Erythroblast (primary cell): ENCODE measurements around the gene SLC9A2.

Experiments used
- GATA1 ChIP-seq: IDR thresholded peaks from 2 replicates; pipeline ENCODE4 v1.6.1; 2011; ENCODE audit warnings: low read depth, mild to moderate bottlenecking, control low read depth, low read length, moderate library complexity
- POLR2A ChIP-seq: IDR thresholded peaks from 2 replicates; pipeline ENCODE4 v1.6.1; 2011; ENCODE audit warnings: mild to moderate bottlenecking, low read length

DNA sequence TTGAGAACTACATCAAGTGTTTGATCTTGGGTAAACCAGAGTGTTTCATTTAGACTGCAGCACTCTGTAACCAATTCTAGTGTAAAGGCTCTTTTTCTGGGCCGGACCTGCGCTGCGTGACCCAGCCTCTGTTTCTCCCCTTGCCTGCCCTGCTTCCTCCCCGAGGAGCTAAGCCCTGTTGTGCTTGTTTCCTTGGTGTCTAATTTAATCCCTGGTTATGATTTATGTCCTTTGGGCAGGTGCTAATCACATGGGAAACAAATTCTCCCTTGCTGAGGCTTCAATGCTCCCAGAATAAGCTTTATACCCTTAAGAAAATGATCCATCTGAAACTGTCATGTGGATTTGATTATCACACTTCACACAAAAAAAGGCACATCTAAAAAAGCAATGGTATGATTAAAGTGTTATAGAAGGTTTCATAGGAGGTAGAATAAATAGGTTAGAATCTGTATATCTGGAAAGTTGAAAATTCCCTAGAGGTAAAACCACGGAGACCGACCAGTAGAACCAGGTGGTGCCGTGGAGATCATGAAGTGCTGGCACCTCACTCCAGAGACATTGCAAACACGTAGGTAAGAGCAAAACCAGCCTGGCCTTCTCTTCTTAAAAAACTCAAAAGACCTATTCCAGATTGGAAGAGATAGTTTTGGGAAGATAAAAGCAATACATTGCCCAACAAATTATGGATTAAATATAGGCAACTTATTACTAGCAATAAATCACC lies 31.0 kb upstream of the SLC9A2 start:
- TF ChIP-seq POLR2A (no peak), GATA1 (no peak)
